Esophagus muscularis mucosa (tissue), 4 donors: ENCODE results near the gene CCDC59.

Experiments
- CTCF ChIP-seq, 3 experiments: fragments of 200-600 bp in 2 of 3; fragments of 450-650 bp in 1 of 3; sonication (generic) in 2 of 3; IDR thresholded peaks; one replicate each; pipeline ENCODE4 v1.5.1; 2017 to 2019; ENCODE audit warnings: antibody characterized with exemption in 3 of 3, mild to moderate bottlenecking in 2 of 3, moderate library complexity in 1 of 3
- EP300 ChIP-seq: sonication (generic); formaldehyde crosslinking; IDR thresholded peaks from one replicate; pipeline ENCODE4 v1.6.1; 2017; ENCODE audit warnings: antibody characterized with exemption
- POLR2A ChIP-seq: fragments of 450-650 bp; IDR thresholded peaks from one replicate; pipeline ENCODE4 v1.6.1; 2017; ENCODE audit warnings: antibody characterized with exemption, moderate library complexity, mild to moderate bottlenecking, low read depth

DNA sequence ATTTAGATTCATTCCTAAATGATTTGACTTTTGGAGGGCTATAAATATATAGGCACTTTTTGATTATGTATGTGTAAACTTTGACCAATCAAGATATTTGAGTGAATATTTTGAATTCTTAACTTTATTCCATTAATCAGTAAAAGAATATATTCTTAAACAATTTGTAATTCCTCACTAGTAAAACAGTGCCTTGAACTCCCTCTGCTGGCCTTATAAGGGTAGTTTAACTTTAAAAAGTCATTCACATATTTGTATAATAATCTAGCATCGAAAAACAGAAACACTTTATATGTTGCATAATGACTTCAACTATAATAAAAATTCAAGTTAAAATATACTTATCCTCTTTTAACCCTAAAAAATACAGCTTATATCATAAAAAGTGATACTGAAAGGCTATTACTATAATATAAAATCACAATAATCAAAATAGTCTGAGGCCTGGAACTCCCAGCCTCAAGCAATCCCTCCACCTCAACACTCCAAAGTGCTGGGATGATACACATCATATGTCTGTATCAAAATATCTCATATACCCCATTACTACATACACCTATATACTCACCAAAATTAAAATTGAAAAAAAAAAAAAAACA, 31.2 kb downstream of the CCDC59 start:
- TF ChIP-seq EP300 = no peak
- TF ChIP-seq CTCF (IDR thresholded peaks at IDR 0.05) = peak; percentile 40 to 52 (median 44)
- no peak for TF ChIP-seq POLR2A
